H9 (cell line): Measurements from ENCODE around the gene EEF2K. TPM values are rescaled to one million over a fixed set of nuclear protein-coding genes. Genes with fewer than 3 reads are reported as not detected.

Experiments used
- DNase-seq: peaks from one replicate; pipeline ENCODE4 v3.0.0-alpha.2; 2017
- H2AFZ ChIP-seq: one replicate; pipeline ENCODE4 v1.6.1; 2013; ENCODE audit warnings: mild to moderate bottlenecking, low read length, control low read depth, moderate library complexity
- H2AK5ac ChIP-seq: 2 replicates; pipeline ENCODE4 v1.6.1; 2013; ENCODE audit warnings: low read length, control low read depth, mixed read lengths; ENCODE audit not compliant: insufficient read length
- H2BK120ac ChIP-seq: one replicate; pipeline ENCODE4 v1.6.1; 2013; ENCODE audit warnings: low read depth, mild to moderate bottlenecking, low read length, control low read depth, inconsistent platforms; ENCODE audit not compliant: poor library complexity, severe bottlenecking
- H2BK12ac ChIP-seq: 2 replicates; pipeline ENCODE4 v1.6.1; 2013; ENCODE audit warnings: low read length, control low read depth, mixed read lengths, low read depth; ENCODE audit not compliant: insufficient read length
- H2BK15ac ChIP-seq: 2 replicates; pipeline ENCODE4 v1.6.1; 2013; ENCODE audit warnings: low read depth, low read length, control low read depth
- H2BK20ac ChIP-seq: one replicate; pipeline ENCODE4 v1.6.1; 2013; ENCODE audit warnings: low read depth, mild to moderate bottlenecking, low read length, control low read depth, inconsistent platforms; ENCODE audit not compliant: poor library complexity, severe bottlenecking
- H2BK5ac ChIP-seq: 2 replicates; pipeline ENCODE4 v1.6.1; 2013; ENCODE audit warnings: low read length, control low read depth, mixed read lengths; ENCODE audit not compliant: insufficient read length
- H3K14ac ChIP-seq: 2 replicates; pipeline ENCODE4 v1.6.1; 2013; ENCODE audit warnings: low read length, control low read depth; ENCODE audit not compliant: insufficient read depth
- H3K18ac ChIP-seq: 2 replicates; pipeline ENCODE4 v1.6.1; 2013; ENCODE audit warnings: low read depth, mild to moderate bottlenecking, mixed read lengths, low read length, control low read depth; ENCODE audit not compliant: insufficient read length
- H3K23ac ChIP-seq: 2 replicates; pipeline ENCODE4 v1.6.1; 2013; ENCODE audit warnings: low read length, control low read depth, mixed read lengths, low read depth; ENCODE audit not compliant: insufficient read length
- H3K23me2 ChIP-seq: 2 replicates; pipeline ENCODE4 v1.6.1; 2013; ENCODE audit warnings: low read depth, mild to moderate bottlenecking, mixed read lengths, low read length, control low read depth; ENCODE audit not compliant: insufficient read length, poor library complexity, severe bottlenecking
- H3K27ac ChIP-seq: 2 replicates; pipeline ENCODE4 v1.5.1; 2013; ENCODE audit warnings: low read length, control low read depth, mixed read lengths, low read depth; ENCODE audit not compliant: insufficient read length
- H3K27me3 ChIP-seq: 2 replicates; pipeline ENCODE4 v1.6.1; 2013; ENCODE audit warnings: low read length, control low read depth, inconsistent platforms; ENCODE audit not compliant: insufficient read depth
- H3K4ac ChIP-seq: 2 replicates; pipeline ENCODE4 v1.6.1; 2013; ENCODE audit warnings: low read depth, mild to moderate bottlenecking, control low read depth, inconsistent platforms, low read length, moderate library complexity
- H3K4me1 ChIP-seq: 2 replicates; pipeline ENCODE4 v1.6.1; 2013; ENCODE audit warnings: low read length, control low read depth, inconsistent platforms; ENCODE audit not compliant: insufficient read depth
- H3K4me2 ChIP-seq: 2 replicates; pipeline ENCODE4 v1.6.1; 2013; ENCODE audit warnings: low read length, control low read depth, mixed read lengths; ENCODE audit not compliant: insufficient read length, insufficient read depth
- H3K56ac ChIP-seq: 2 replicates; pipeline ENCODE4 v1.6.1; 2013; ENCODE audit warnings: low read depth, mild to moderate bottlenecking, mixed read lengths, low read length, control low read depth; ENCODE audit not compliant: insufficient read length
- H3K79me1 ChIP-seq: 2 replicates; pipeline ENCODE4 v1.6.1; 2013; ENCODE audit warnings: low read depth, mild to moderate bottlenecking, moderate library complexity, low read length, control low read depth, inconsistent platforms; ENCODE audit not compliant: insufficient read depth, poor library complexity, severe bottlenecking
- H3K79me2 ChIP-seq: 2 replicates; pipeline ENCODE4 v1.6.1; 2013; ENCODE audit warnings: low read length, control low read depth, inconsistent platforms; ENCODE audit not compliant: insufficient read depth
- H3K9ac ChIP-seq: 2 replicates; pipeline ENCODE4 v1.6.1; 2013; ENCODE audit warnings: low read length, control low read depth, mixed read lengths; ENCODE audit not compliant: insufficient read length; ENCODE audit errors: extremely low read depth
- H3K9me3 ChIP-seq: one replicate; pipeline ENCODE4 v1.6.1; 2013; ENCODE audit warnings: low read depth, low read length, inconsistent platforms; ENCODE audit not compliant: control insufficient read depth
- H3T11ph ChIP-seq: one replicate; pipeline ENCODE4 v1.6.1; 2013; ENCODE audit warnings: mild to moderate bottlenecking, low read length, control low read depth, inconsistent platforms
- H4K20me1 ChIP-seq: one replicate; pipeline ENCODE4 v1.6.1; 2013; ENCODE audit not compliant: control insufficient read depth, insufficient read length, insufficient read depth
- H4K5ac ChIP-seq: 2 replicates; pipeline ENCODE4 v1.6.1; 2013; ENCODE audit warnings: low read depth, mild to moderate bottlenecking, mixed read lengths, low read length, control low read depth; ENCODE audit not compliant: insufficient read length
- H4K8ac ChIP-seq: replicated peaks from 2 replicates; pipeline ENCODE4 v1.6.1; 2013; ENCODE audit warnings: low read length, control low read depth, mixed read lengths, low read depth; ENCODE audit not compliant: insufficient read length
- H4K91ac ChIP-seq: 2 replicates; pipeline ENCODE4 v1.6.1; 2013; ENCODE audit warnings: low read depth, mild to moderate bottlenecking, moderate library complexity, mixed read lengths, low read length, control low read depth; ENCODE audit not compliant: insufficient read length
- H3K27ac Mint-ChIP-seq, 3 experiments: 2 replicates in 2 of 3; 3 replicates in 1 of 3; pipeline ENCODE4 v1.8.0; 2020 to 2021; ENCODE audit warnings: mixed read lengths in 3 of 3, mild to moderate bottlenecking in 1 of 3, moderate library complexity in 1 of 3
- H3K27me3 Mint-ChIP-seq: 2 replicates; pipeline ENCODE4 v1.8.0; 2021; ENCODE audit warnings: low read depth, mild to moderate bottlenecking, moderate library complexity, mixed read lengths
- H3K36me3 Mint-ChIP-seq, 3 experiments: 2 replicates in 2 of 3; 3 replicates in 1 of 3; pipeline ENCODE4 v1.8.0; 2020 to 2021; ENCODE audit warnings: low read depth in 3 of 3, mixed read lengths in 3 of 3; ENCODE audit not compliant: insufficient read depth in 1 of 3
- H3K4me1 Mint-ChIP-seq, 2 experiments: 2 replicates each; pipeline ENCODE4 v1.8.0; 2020; ENCODE audit warnings: mixed read lengths in 2 of 2
- H3K4me3 Mint-ChIP-seq, 2 experiments: 2 replicates in 1 of 2; 3 replicates in 1 of 2; pipeline ENCODE4 v1.8.0; 2020 to 2021; ENCODE audit warnings: mild to moderate bottlenecking in 2 of 2, mixed read lengths in 2 of 2, moderate library complexity in 1 of 2
- H3K9me3 Mint-ChIP-seq, 2 experiments: 2 replicates in 1 of 2; 3 replicates in 1 of 2; pipeline ENCODE4 v1.8.0; 2020; ENCODE audit warnings: mild to moderate bottlenecking in 2 of 2, mixed read lengths in 2 of 2, moderate library complexity in 1 of 2
- WGBS: extraction: QIAGEN DNeasy Blood & Tissue Kit; methylation state at CpG from one replicate; pipeline ENCODE4 v1.1.7; 2013; ENCODE audit warnings: missing lambda C conversion rate, low lambda C conversion rate, mixed read lengths; ENCODE audit not compliant: insufficient read length; ENCODE audit errors: extremely low coverage; 5-methylcytosine and 5-hydroxymethylcytosine counted together
- total RNA-seq: library from RNA; stranded (reverse); gene quantifications from 2 replicates; pipeline ENCODE4 v1.2.1, GENCODE V29; 2021
- TF ChIP-seq, protein P1 (sequence below): fragments of 200-600 bp; sonication (generic); conservative IDR thresholded peaks from 3 replicates; pipeline ENCODE4 v1.8.0; 2021; ENCODE audit warnings: antibody characterized with exemption, mild to moderate bottlenecking

The EEF2K gene
- total RNA-seq, 1 experiment from 2014 or later, result 20.7 TPM

DNA sequence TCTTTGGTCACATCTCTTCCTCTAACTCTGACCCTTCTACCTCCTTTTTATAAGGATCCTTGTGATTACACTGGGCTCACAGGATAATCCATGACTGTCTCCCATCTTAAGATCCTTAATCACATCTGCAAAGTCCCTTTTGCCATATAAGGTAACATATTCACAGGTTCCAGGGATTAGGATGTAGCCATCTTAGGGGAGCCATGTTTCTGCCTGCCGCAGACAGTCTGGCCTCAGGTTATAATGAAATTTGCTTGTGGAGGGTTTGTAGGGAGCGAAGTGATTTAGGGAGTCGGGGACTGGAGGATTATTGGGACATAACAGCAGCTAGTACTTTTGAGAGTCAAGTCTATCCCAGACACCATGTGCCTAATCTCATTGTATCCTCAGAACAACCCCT, 7.7 kb downstream of the EEF2K start:
- H3K23ac ChIP-seq, result no peak overlapping the region
- no peak overlapping the region for H3K4ac ChIP-seq
- no CpG with 5 or more reads among the region's 3 CpGs for WGBS
- no peak overlapping the region for H3K18ac ChIP-seq
- H3K9ac ChIP-seq, result no peak overlapping the region
- H3K27me3 Mint-ChIP-seq, result no peaks in the 10 kb centered on the region; the same call in 1 of the 2 replicates
- no peak overlapping the region for H3K4me2 ChIP-seq
- H3K79me2 ChIP-seq, result peaks cover 2% of the 10 kb centered on the region; the same call in 1 of the 2 replicates
- H3K4me1 Mint-ChIP-seq, result peaks cover 11 to 13% of the 10 kb centered on the region in 2 experiments
- H3K56ac ChIP-seq, result no peak overlapping the region
- no peak overlapping the region for H3K27ac ChIP-seq
- H2BK15ac ChIP-seq, result no peak overlapping the region
- H2BK12ac ChIP-seq, result no peak overlapping the region
- H2AK5ac ChIP-seq, result no peak overlapping the region
- H3K79me1 ChIP-seq, result no peaks in the 10 kb centered on the region
- H2AFZ ChIP-seq, result no peak overlapping the region
- no peak overlapping the region for H2BK120ac ChIP-seq
- H3K4me3 Mint-ChIP-seq, result no peak overlapping the region
- no peak for DNase-seq
- H4K8ac ChIP-seq, result no peak overlapping the region
- no peak overlapping the region for H3T11ph ChIP-seq
- H3K27me3 ChIP-seq, result no peaks in the 10 kb centered on the region
- H2BK5ac ChIP-seq, result no peak overlapping the region
- H4K91ac ChIP-seq, result no peak overlapping the region
- no peak overlapping the region for H3K14ac ChIP-seq
- TF ChIP-seq, protein P1, sequence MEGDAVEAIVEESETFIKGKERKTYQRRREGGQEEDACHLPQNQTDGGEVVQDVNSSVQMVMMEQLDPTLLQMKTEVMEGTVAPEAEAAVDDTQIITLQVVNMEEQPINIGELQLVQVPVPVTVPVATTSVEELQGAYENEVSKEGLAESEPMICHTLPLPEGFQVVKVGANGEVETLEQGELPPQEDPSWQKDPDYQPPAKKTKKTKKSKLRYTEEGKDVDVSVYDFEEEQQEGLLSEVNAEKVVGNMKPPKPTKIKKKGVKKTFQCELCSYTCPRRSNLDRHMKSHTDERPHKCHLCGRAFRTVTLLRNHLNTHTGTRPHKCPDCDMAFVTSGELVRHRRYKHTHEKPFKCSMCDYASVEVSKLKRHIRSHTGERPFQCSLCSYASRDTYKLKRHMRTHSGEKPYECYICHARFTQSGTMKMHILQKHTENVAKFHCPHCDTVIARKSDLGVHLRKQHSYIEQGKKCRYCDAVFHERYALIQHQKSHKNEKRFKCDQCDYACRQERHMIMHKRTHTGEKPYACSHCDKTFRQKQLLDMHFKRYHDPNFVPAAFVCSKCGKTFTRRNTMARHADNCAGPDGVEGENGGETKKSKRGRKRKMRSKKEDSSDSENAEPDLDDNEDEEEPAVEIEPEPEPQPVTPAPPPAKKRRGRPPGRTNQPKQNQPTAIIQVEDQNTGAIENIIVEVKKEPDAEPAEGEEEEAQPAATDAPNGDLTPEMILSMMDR, result no peak
- H3K4me1 ChIP-seq, result no peaks in the 10 kb centered on the region; the same call in 1 of the 2 replicates
- H2BK20ac ChIP-seq, result no peak overlapping the region
- peaks cover 10 to 43% (median 27%) of the 10 kb centered on the region in 3 experiments; a peak in 6 of 7 replicates for H3K36me3 Mint-ChIP-seq
- no peaks in the 10 kb centered on the region for H3K9me3 ChIP-seq
- H4K5ac ChIP-seq, result no peak overlapping the region
- no peaks in the 10 kb centered on the region for H3K23me2 ChIP-seq
- peak overlapping the region in 1 of 3 experiments; percentile 79; a peak in 1 of 7 replicates for H3K27ac Mint-ChIP-seq
- no peaks in the 10 kb centered on the region for H4K20me1 ChIP-seq
- H3K9me3 Mint-ChIP-seq, result peaks cover 0 to 6% of the 10 kb centered on the region in 2 experiments; a peak in 3 of 5 replicates
